ENCODE data around the gene ZNRF3. TPM values are rescaled to one million over a fixed set of nuclear protein-coding genes. Genes with fewer than 3 reads are reported as not detected.

ZNRF3 gene
- polyA plus RNA-seq, 1 of the 3 experiments (the other 2 are of a cell fraction), result 4.2 TPM

DNA sequence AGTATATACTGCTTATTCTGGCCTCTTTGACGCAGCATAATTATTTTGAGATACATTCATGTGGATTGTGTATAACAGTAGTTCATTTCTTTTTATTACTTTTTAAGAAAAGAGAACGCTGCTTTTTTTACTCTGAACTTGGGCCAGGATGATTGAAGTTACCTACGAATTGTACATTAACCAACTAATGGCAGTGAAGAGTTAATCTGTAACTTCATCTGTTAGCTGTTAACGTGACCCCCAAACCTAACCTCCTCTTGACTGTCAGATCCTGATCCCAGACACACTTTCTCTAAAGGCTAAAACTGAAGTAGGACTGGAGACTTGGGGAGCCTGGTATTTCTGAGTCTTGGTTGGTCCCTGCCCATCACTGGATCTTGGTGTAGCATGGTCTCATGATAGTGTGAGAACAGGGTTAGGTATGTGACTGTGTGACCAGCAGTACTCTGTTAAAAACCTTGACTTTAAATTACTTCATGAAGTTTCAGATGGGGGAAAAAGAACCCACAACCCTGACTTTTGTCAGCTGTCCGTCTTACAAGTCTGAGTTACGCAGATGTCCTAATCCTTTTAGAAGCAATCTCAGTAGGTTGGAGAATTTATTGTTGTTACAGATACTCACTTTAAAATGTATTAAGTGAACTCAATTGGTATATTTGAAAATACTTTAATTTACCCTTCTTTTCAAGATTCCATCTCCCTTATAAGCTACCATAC, 138.9 kb downstream of the ZNRF3 start:
- Histone ChIP-seq H3K4me1 (ENCODE audit: control insufficient read depth in 1 of 2, insufficient read depth in 2 of 2, low read depth in 1 of 2, low read length in 1 of 2) (no peaks in the 10 kb centered on the region; a peak in 1 of 4 replicates), H3K9me2 (no peaks in the 10 kb centered on the region), H3K36me3 (replicated peaks in 1 of 2; ENCODE audit: control insufficient read depth in 1 of 2, insufficient read depth in 2 of 2, low read length in 1 of 2) (no peaks in the 10 kb centered on the region), H2AFZ (ENCODE audit: low read depth) (no peak overlapping the region), H3K9me3 (no peaks in the 10 kb centered on the region), H3K27ac (ENCODE audit: low read depth in 2 of 2, low read length in 1 of 2) (no peak overlapping the region), H3K4me2 (no peak overlapping the region), H3F3A (replicated peaks; ENCODE audit: insufficient read depth) (no peaks in the 10 kb centered on the region), H3K9ac (no peak overlapping the region), H3K27me3 (ENCODE audit: insufficient read depth) (no peaks in the 10 kb centered on the region), H3K4me3 (ENCODE audit: low read depth in 2 of 2, low read length in 1 of 2) (no peak overlapping the region), H4K20me1 (ENCODE audit: insufficient read depth) (no peaks in the 10 kb centered on the region), H3K79me2 (ENCODE audit: insufficient read depth) (no peaks in the 10 kb centered on the region)
- WGBS (ENCODE audit: low lambda C conversion rate), result 87% methylated on average over 6 of the region's 6 CpGs
- TF ChIP-seq, protein P1, sequence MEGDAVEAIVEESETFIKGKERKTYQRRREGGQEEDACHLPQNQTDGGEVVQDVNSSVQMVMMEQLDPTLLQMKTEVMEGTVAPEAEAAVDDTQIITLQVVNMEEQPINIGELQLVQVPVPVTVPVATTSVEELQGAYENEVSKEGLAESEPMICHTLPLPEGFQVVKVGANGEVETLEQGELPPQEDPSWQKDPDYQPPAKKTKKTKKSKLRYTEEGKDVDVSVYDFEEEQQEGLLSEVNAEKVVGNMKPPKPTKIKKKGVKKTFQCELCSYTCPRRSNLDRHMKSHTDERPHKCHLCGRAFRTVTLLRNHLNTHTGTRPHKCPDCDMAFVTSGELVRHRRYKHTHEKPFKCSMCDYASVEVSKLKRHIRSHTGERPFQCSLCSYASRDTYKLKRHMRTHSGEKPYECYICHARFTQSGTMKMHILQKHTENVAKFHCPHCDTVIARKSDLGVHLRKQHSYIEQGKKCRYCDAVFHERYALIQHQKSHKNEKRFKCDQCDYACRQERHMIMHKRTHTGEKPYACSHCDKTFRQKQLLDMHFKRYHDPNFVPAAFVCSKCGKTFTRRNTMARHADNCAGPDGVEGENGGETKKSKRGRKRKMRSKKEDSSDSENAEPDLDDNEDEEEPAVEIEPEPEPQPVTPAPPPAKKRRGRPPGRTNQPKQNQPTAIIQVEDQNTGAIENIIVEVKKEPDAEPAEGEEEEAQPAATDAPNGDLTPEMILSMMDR (IDR thresholded peaks at IDR 0.05), result no peak
- TF ChIP-seq, protein P2, sequence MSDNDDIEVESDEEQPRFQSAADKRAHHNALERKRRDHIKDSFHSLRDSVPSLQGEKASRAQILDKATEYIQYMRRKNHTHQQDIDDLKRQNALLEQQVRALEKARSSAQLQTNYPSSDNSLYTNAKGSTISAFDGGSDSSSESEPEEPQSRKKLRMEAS (IDR thresholded peaks at IDR 0.05; ENCODE audit: low read depth), result no peak
- POLR2A ChIA-PET, result no interaction called here
- DNase-seq, result no peak
- CTCF ChIA-PET, result no interaction called here

DNA sequence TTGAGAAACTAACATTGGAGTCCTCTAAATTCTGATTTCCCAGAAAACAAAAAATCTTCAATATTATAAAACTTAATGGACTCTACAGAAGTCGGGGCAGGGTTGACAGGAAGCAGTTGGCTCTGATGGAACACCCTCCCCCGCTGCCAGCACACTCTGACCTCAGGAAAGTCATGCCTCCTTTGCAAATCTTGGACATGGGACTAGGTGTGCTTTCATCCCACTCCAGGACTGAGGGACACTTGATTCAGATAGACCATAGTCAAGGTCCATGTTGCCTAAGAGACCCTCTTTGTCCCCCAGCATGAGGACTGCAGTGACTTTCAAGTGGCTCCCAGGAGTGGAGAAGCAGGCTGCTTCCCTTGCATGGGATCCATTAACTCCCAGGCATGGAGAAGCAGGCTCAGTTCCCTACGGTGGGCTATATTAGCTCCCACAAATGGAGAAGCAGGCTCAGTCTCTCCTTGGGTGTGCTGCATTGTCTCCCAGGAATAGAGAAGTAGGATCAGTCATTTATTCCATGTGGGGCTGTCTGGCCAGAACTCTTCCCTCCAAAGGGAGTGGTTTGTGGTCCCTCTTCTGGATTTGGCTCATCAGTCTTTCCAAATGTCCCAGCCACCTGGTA, 139.9 kb downstream of the ZNRF3 start:
- Histone ChIP-seq H3K36me3 (replicated peaks in 1 of 2; ENCODE audit: control insufficient read depth in 1 of 2, insufficient read depth in 2 of 2, low read length in 1 of 2) (no peaks in the 10 kb centered on the region), H2AFZ (ENCODE audit: low read depth) (no peak overlapping the region), H3K4me3 (ENCODE audit: low read depth in 2 of 2, low read length in 1 of 2) (no peak overlapping the region), H3K9me3 (no peaks in the 10 kb centered on the region), H3K9me2 (no peaks in the 10 kb centered on the region), H3K27me3 (ENCODE audit: insufficient read depth) (no peaks in the 10 kb centered on the region), H3F3A (replicated peaks; ENCODE audit: insufficient read depth) (no peaks in the 10 kb centered on the region), H4K20me1 (ENCODE audit: insufficient read depth) (no peaks in the 10 kb centered on the region), H3K79me2 (ENCODE audit: insufficient read depth) (no peaks in the 10 kb centered on the region), H3K27ac (ENCODE audit: low read depth in 2 of 2, low read length in 1 of 2) (no peak overlapping the region), H3K4me2 (no peak overlapping the region), H3K4me1 (ENCODE audit: control insufficient read depth in 1 of 2, insufficient read depth in 2 of 2, low read depth in 1 of 2, low read length in 1 of 2) (no peaks in the 10 kb centered on the region; a peak in 1 of 4 replicates), H3K9ac (no peak overlapping the region)
- no peak for TF ChIP-seq FOXJ3 (CRISPR knock-in tag; IDR thresholded peaks at IDR 0.05)
- POLR2A ChIA-PET, result no interaction called here
- CTCF ChIA-PET, result interaction anchor here (1.0 kb wide), 1 partner anchor 13 kb away, joined by 4 read pairs; no protein-coding TSS in a partner anchor
- 82% methylated on average over 2 of the region's 3 CpGs for WGBS (ENCODE audit: low lambda C conversion rate)
- no peak for DNase-seq

DNA sequence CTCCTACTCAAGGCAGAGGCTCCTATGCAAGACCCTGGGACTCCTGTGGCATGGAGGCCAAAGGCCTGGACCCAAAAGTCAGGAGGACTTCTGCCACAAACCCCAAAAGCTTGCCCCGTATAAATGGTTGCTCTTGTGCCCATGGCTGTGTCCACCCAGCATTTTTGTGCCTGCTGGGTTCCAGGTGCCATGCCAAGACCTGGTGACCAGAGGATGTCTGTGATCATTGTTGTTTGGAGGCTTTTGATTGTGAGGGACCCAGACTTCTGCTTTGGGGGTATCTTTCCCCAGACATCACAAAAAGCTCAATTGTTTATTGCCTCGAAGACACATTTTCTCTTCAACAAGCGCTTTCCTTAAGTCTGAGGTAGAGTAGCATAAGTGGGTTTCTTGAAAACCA, 143.2 kb downstream of the ZNRF3 start:
- no peaks in the 10 kb centered on the region for H3K27me3 ChIP-seq (ENCODE audit: insufficient read depth)
- TF ChIP-seq SIN3A (IDR thresholded peaks at IDR 0.05; ENCODE audit: borderline replicate concordance, low read depth, low read length) (no peak), GATA2 (CRISPR knock-in tag; IDR thresholded peaks at IDR 0.05) (no peak), YY1 (IDR thresholded peaks at IDR 0.05; ENCODE audit: low read depth) (no peak), CHD2 (IDR thresholded peaks at IDR 0.05; ENCODE audit: low read length, partially characterized antibody) (no peak), POLR2AphosphoS5 (IDR thresholded peaks at IDR 0.05; ENCODE audit: low read depth, low read length) (no peak), FOXJ3 (CRISPR knock-in tag; IDR thresholded peaks at IDR 0.05) (no peak), JUND (IDR thresholded peaks at IDR 0.05) (no peak), RAD21 (IDR thresholded peaks at IDR 0.05; ENCODE audit: low read length) (no peak)
- TF ChIP-seq, protein P2 (IDR thresholded peaks at IDR 0.05; ENCODE audit: low read depth), result no peak
- TF ChIP-seq, protein P3, sequence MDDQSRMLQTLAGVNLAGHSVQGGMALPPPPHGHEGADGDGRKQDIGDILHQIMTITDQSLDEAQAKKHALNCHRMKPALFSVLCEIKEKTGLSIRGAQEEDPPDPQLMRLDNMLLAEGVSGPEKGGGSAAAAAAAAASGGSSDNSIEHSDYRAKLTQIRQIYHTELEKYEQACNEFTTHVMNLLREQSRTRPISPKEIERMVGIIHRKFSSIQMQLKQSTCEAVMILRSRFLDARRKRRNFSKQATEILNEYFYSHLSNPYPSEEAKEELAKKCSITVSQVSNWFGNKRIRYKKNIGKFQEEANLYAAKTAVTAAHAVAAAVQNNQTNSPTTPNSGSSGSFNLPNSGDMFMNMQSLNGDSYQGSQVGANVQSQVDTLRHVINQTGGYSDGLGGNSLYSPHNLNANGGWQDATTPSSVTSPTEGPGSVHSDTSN (IDR thresholded peaks at IDR 0.05), result no peak
- no peaks in the 10 kb centered on the region for H3K9me2 ChIP-seq
- peaks cover 3% of the 10 kb centered on the region; the same call in 1 of the 2 replicates for H3K79me2 ChIP-seq (ENCODE audit: insufficient read depth)
- DNase-seq, result no peak
- H3K36me3 ChIP-seq (replicated peaks in 1 of 2; ENCODE audit: control insufficient read depth in 1 of 2, insufficient read depth in 2 of 2, low read length in 1 of 2), result no peaks in the 10 kb centered on the region
- H3K9ac ChIP-seq, result no peak overlapping the region
- no peak overlapping the region for H3K4me2 ChIP-seq
- H4K20me1 ChIP-seq (ENCODE audit: insufficient read depth), result no peaks in the 10 kb centered on the region
- no peak overlapping the region for H2AFZ ChIP-seq (ENCODE audit: low read depth)
- H3K27ac ChIP-seq (ENCODE audit: low read depth in 2 of 2, low read length in 1 of 2), result no peak overlapping the region
- peaks cover 8% of the 10 kb centered on the region for H3F3A ChIP-seq (replicated peaks; ENCODE audit: insufficient read depth)
- WGBS (ENCODE audit: low lambda C conversion rate), result 93% methylated on average over 3 of the region's 3 CpGs
- POLR2A ChIA-PET, result no interaction called here
- H3K9me3 ChIP-seq, result no peaks in the 10 kb centered on the region
- CTCF ChIA-PET, result interaction anchor here (1.7 kb wide), 1 partner anchor 171 kb away, joined by 8 read pairs; no protein-coding TSS in a partner anchor
- H3K4me3 ChIP-seq (ENCODE audit: low read depth in 2 of 2, low read length in 1 of 2), result no peak overlapping the region
- H3K4me1 ChIP-seq (ENCODE audit: control insufficient read depth in 1 of 2, insufficient read depth in 2 of 2, low read depth in 1 of 2, low read length in 1 of 2), result peaks cover 7 to 20% of the 10 kb centered on the region in 2 experiments; a peak in 3 of 4 replicates

Data from SK-N-SH (cell line).